Tibial nerve (tissue), 4 donors: ENCODE measurements around the gene LRRC4C. TPM values are rescaled to one million over a fixed set of nuclear protein-coding genes. Genes with fewer than 3 reads are reported as not detected.

Experiments
- DNase-seq, 2 donors: peaks; one replicate each; pipeline ENCODE4 v3.0.0-alpha.2; 2019; ENCODE audit warnings: low spot score in 2 of 2
- H3K27ac ChIP-seq, 4 donors: fragments of 200-600 bp; sonication (generic) in 3 of 4; one replicate each; pipeline ENCODE4 v1.5.1; 2017 to 2019; ENCODE audit warnings: mild to moderate bottlenecking in 1 of 4
- H3K27me3 ChIP-seq, 2 donors: fragments of 200-600 bp; sonication (generic) in 1 of 2; one replicate each; pipeline versions ENCODE4 v1.5.1 to v1.6.0; 2017 to 2019
- H3K36me3 ChIP-seq, 3 donors: fragments of 200-600 bp; sonication (generic); one replicate each; pipeline ENCODE4 v1.5.1; 2018 to 2019
- H3K4me1 ChIP-seq, 4 donors: fragments of 200-600 bp; sonication (generic) in 3 of 4; one replicate each; pipeline ENCODE4 v1.5.1; 2017 to 2019
- H3K4me3 ChIP-seq, 4 donors: fragments of 200-600 bp; sonication (generic) in 3 of 4; one replicate each; pipeline ENCODE4 v1.5.1; 2017 to 2019; ENCODE audit warnings: mild to moderate bottlenecking in 1 of 4, moderate library complexity in 1 of 4
- H3K9me3 ChIP-seq, 4 donors: fragments of 200-600 bp; sonication (generic) in 3 of 4; one replicate each; pipeline ENCODE4 v1.5.1; 2017 to 2019
- EP300 ChIP-seq, 2 donors: sonication (generic); formaldehyde crosslinking; IDR thresholded peaks; one replicate each; pipeline ENCODE4 v1.6.1; 2017; ENCODE audit warnings: antibody characterized with exemption in 2 of 2, mild to moderate bottlenecking in 1 of 2
- POLR2A ChIP-seq, 2 donors: fragments of 450-650 bp; IDR thresholded peaks; one replicate each; pipeline ENCODE4 v1.6.1; 2017; ENCODE audit warnings: antibody characterized with exemption in 2 of 2, mild to moderate bottlenecking in 2 of 2, moderate library complexity in 2 of 2
- WGBS, 2 donors: methylation state at CpG; one replicate each; pipeline ENCODE4 v1.1.5; 2018; 5-methylcytosine and 5-hydroxymethylcytosine counted together
- total RNA-seq, 4 donors: library from RNA; depleted of rRNA; stranded (reverse); fragments of >200 nt; gene quantifications; one replicate each; pipeline ENCODE4 v1.1.0, GENCODE V29; 2016
- TF ChIP-seq, protein P1 (sequence below), 5 experiments: fragments of 200-600 bp in 3 of 5; fragments of 450-650 bp in 2 of 5; sonication (generic) in 3 of 5; IDR thresholded peaks; one replicate each; pipeline ENCODE4 v1.5.1; 2016 to 2019; ENCODE audit warnings: antibody characterized with exemption in 5 of 5, mild to moderate bottlenecking in 3 of 5, moderate library complexity in 2 of 5

The LRRC4C gene
- total RNA-seq, 4 donors from 2014 or later, result 7.1 to 15.7 (median 8.4) TPM

DNA sequence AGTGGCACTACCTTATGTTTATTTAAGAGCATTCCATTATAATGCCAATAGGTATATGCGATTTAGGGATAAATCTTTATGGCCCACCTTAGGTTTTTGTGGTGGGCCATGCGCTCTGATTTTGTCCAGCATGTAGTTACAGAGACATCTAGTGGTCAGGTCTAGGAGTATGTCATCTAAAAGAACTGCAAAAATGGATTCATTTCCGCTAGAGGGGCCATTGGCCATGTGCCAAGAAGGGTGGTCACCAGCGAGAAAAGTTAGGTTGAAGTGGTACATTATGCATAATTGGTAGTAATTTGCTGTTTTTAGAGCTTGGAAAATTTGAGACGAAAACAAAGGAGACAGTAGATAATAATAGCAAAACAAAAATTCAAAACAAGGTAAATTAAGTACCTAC, 27.7 kb downstream of the LRRC4C start:
- Histone ChIP-seq H3K4me1 (no peaks in the 10 kb centered on the region), H3K4me3 (no peak overlapping the region), H3K36me3 (no peaks in the 10 kb centered on the region), H3K27ac (no peak overlapping the region), H3K9me3 (no peaks in the 10 kb centered on the region), H3K27me3 (no peaks in the 10 kb centered on the region)
- WGBS, 2 donors, result 49 to 65% methylated on average over 5 of the region's 5 CpGs
- no peak for DNase-seq
- TF ChIP-seq, protein P1, sequence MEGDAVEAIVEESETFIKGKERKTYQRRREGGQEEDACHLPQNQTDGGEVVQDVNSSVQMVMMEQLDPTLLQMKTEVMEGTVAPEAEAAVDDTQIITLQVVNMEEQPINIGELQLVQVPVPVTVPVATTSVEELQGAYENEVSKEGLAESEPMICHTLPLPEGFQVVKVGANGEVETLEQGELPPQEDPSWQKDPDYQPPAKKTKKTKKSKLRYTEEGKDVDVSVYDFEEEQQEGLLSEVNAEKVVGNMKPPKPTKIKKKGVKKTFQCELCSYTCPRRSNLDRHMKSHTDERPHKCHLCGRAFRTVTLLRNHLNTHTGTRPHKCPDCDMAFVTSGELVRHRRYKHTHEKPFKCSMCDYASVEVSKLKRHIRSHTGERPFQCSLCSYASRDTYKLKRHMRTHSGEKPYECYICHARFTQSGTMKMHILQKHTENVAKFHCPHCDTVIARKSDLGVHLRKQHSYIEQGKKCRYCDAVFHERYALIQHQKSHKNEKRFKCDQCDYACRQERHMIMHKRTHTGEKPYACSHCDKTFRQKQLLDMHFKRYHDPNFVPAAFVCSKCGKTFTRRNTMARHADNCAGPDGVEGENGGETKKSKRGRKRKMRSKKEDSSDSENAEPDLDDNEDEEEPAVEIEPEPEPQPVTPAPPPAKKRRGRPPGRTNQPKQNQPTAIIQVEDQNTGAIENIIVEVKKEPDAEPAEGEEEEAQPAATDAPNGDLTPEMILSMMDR (IDR thresholded peaks at IDR 0.05), result no peak

- TF ChIP-seq, protein P1 (IDR thresholded peaks at IDR 0.05), result no peak
- no peak for TF ChIP-seq POLR2A (IDR thresholded peaks at IDR 0.05)
- TF ChIP-seq EP300 (IDR thresholded peaks at IDR 0.05), result no peak
- whole genome bisulfite sequencing, 2 donors, result 94 to 95% methylated on average over 4 of the region's 4 CpGs
- no peaks in the 10 kb centered on the region for H3K27me3 ChIP-seq
- no peak overlapping the region for H3K4me3 ChIP-seq
- H3K36me3 ChIP-seq, result no peaks in the 10 kb centered on the region
- DNase-seq, result no peak
- no peak overlapping the region for H3K27ac ChIP-seq
- H3K4me1 ChIP-seq, result no peaks in the 10 kb centered on the region
- no peaks in the 10 kb centered on the region for H3K9me3 ChIP-seq
Observed at GRCh38 chr11:41419901-41420300, 39.6 kb downstream of the LRRC4C start.

- Histone ChIP-seq H3K27me3 (no peaks in the 10 kb centered on the region), H3K4me3 (no peak overlapping the region), H3K36me3 (no peaks in the 10 kb centered on the region), H3K27ac (no peak overlapping the region), H3K4me1 (no peaks in the 10 kb centered on the region), H3K9me3 (no peaks in the 10 kb centered on the region)
- WGBS, 2 donors, result 77 to 80% methylated on average over 4 of the region's 4 CpGs
- TF ChIP-seq EP300 (IDR thresholded peaks at IDR 0.05) (no peak), POLR2A (IDR thresholded peaks at IDR 0.05) (no peak)
- TF ChIP-seq, protein P1 (IDR thresholded peaks at IDR 0.05), result no peak
- DNase-seq, result no peak
Observed at GRCh38 chr11:41414771-41415440, 44.5 kb downstream of the LRRC4C start.

DNA sequence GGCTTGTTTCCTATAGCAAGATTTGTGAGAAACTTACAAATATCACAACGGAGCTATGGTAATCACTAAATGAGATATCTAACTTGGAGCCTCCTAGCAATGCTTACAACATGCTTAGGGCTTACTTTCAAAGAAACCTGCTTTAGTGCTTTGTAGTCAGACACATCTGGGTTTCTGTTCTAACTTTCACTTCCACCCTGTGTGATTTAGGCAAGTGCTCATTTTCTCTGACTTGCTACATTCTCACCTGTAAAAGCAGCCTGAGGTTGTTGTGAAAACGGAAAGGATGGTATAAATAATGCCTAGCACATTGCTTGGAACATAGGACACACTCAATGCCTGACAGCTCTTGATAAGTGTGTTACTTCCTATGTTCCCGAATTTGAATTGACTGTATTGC, 45.6 kb downstream of the LRRC4C start:
- Histone ChIP-seq H3K9me3 (no peaks in the 10 kb centered on the region), H3K4me3 (no peak overlapping the region), H3K27me3 (no peaks in the 10 kb centered on the region), H3K36me3 (no peaks in the 10 kb centered on the region), H3K27ac (no peak overlapping the region), H3K4me1 (no peaks in the 10 kb centered on the region)
- DNase-seq, result no peak
- TF ChIP-seq, protein P1 (IDR thresholded peaks at IDR 0.05), result no peak
- TF ChIP-seq POLR2A (IDR thresholded peaks at IDR 0.05) (no peak), EP300 (IDR thresholded peaks at IDR 0.05) (no peak)
- WGBS, 2 donors, result 44 to 49% methylated on average over 3 of the region's 3 CpGs

DNA sequence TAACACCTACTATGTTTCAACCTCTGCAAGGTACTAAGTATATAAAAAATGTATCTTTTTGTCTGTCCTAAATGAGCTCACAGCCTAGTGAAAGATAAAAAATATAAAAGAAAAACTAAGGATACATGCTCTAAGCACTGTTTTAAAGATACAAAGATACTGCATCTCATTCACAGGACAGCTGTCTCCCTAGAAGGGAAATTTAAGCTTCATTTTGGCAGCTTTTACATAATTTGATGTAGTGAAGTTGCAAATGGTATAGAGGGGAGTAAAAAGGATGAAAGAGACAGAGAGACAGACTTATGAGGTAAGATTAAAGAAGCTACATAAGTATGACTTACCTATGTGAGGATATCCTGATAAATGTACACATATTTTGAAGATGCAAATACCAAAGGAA, 53.6 kb downstream of the LRRC4C start:
- H3K4me3 ChIP-seq, result no peak overlapping the region
- TF ChIP-seq EP300 (IDR thresholded peaks at IDR 0.05), result no peak
- no peak for TF ChIP-seq POLR2A (IDR thresholded peaks at IDR 0.05)
- TF ChIP-seq, protein P1 (IDR thresholded peaks at IDR 0.05), result no peak
- no peaks in the 10 kb centered on the region for H3K27me3 ChIP-seq
- H3K27ac ChIP-seq, result no peak overlapping the region
- no peak for DNase-seq
- H3K36me3 ChIP-seq, result no peaks in the 10 kb centered on the region
- H3K4me1 ChIP-seq, result no peaks in the 10 kb centered on the region
- H3K9me3 ChIP-seq, result no peaks in the 10 kb centered on the region
